Duodenal mucosa (tissue), 2 donors: ENCODE measurements around the gene GSTM2.
A peak's percentile ranks its signal among the peaks of the same experiment; 100 is the strongest.

Source experiments
- H3K27ac ChIP-seq: one replicate; pipeline ENCODE4 v1.7.0; 2013; ENCODE audit warnings: low read depth, low read length
- H3K27me3 ChIP-seq, 2 donors: one replicate each; pipeline ENCODE4 v1.7.0; 2013; ENCODE audit warnings: low read length in 2 of 2, control low read depth in 1 of 2; ENCODE audit not compliant: insufficient read depth in 2 of 2, control insufficient read depth in 1 of 2
- H3K36me3 ChIP-seq, 2 donors: one replicate each; pipeline ENCODE4 v1.7.0; 2013; ENCODE audit warnings: low read length in 2 of 2, control low read depth in 1 of 2; ENCODE audit not compliant: insufficient read depth in 2 of 2, control insufficient read depth in 1 of 2
- H3K4me1 ChIP-seq, 2 donors: one replicate each; pipeline ENCODE4 v1.7.0; 2013; ENCODE audit warnings: low read length in 2 of 2, control low read depth in 1 of 2; ENCODE audit not compliant: insufficient read depth in 2 of 2, control insufficient read depth in 1 of 2
- H3K4me3 ChIP-seq, 2 donors: one replicate each; pipeline ENCODE4 v1.7.0; 2013; ENCODE audit warnings: low read length in 2 of 2, low read depth in 1 of 2
- H3K9ac ChIP-seq, 2 donors: one replicate each; pipeline ENCODE4 v1.7.0; 2013; ENCODE audit warnings: low read length in 2 of 2, low read depth in 1 of 2
- H3K9me3 ChIP-seq, 2 donors: one replicate each; pipeline ENCODE4 v1.7.0; 2013; ENCODE audit warnings: low read length in 2 of 2, control low read depth in 1 of 2; ENCODE audit not compliant: control insufficient read depth in 1 of 2

Gene GSTM2

DNA sequence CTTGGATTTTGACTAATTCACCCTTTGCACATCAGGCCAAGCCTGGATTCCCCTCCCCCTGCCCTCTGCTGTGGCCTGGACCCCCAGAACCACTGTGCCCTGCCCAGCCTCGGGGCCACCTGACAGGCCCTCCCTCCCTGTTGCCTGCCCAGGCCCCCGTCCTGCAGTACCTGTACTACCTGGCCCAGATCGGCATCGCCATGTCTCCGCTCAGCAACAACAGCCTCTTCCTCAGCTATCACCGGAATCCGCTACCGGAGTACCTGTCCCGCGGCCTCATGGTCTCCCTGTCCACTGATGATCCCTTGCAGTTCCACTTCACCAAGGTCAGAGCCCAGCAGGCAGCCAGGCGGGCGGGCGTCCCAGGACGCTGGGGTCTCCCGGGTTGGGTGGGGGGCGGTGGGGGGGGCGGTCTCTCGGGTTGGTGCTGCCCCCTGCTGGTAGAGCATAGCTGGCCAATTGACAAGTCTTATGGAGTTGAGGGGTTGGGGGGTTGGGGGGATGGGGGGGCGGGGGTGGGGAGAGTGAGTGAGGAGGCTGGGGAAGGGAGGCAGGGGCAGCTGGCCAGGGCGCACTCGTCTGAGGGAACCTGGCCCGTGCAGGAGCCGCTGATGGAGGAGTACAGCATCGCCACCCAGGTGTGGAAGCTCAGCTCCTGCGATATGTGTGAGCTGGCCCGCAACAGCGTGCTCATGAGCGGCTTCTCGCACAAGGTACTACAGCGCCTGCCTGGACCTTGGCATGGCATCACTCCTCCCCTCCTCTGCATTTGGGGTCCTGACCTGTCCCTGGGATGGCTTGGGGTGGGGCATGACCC, 37.6 kb upstream of the GSTM2 start:
- H3K36me3 ChIP-seq = peaks cover 40 to 65% of the 10 kb centered on the region in 2 donors
- no peak overlapping the region for H3K9ac ChIP-seq
- H3K4me1 ChIP-seq = peaks cover 22 to 28% of the 10 kb centered on the region in 2 donors
- no peak overlapping the region for H3K4me3 ChIP-seq
- no peak overlapping the region for H3K27ac ChIP-seq
- no peaks in the 10 kb centered on the region for H3K9me3 ChIP-seq
- H3K27me3 ChIP-seq = no peaks in the 10 kb centered on the region

DNA sequence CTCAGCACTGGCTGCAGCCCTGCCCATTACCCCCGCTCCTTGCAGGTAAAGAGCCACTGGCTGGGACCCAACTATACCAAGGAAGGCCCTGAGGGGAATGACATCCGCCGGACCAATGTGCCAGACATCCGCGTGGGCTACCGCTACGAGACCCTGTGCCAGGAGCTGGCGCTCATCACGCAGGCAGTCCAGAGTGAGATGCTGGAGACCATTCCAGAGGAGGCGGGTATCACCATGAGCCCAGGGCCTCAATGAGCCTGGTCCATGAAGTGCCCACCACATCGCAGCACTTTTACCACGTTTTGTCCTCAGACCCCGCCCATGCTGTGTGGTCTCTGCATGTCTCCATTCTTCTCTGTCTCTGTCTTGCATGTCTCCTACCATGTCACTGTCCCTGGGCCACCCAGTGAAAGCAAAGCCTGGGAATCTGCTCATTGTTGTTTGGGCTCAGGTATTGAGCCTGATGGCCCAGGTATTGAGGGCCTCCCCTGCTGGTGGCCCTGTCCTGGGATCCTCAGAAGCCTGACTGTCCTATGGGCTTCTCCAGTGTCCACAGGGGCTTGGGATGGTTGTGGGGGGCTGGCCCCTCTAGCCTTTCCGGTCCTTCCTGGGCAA, 36.9 kb upstream of the GSTM2 start:
- Histone ChIP-seq H3K27me3 (no peaks in the 10 kb centered on the region), H3K9ac (no peak overlapping the region), H3K4me3 (no peak overlapping the region), H3K4me1 (peaks cover 28 to 35% of the 10 kb centered on the region in 2 donors), H3K9me3 (no peaks in the 10 kb centered on the region), H3K36me3 (peaks cover 40 to 58% of the 10 kb centered on the region in 2 donors), H3K27ac (no peak overlapping the region)

DNA sequence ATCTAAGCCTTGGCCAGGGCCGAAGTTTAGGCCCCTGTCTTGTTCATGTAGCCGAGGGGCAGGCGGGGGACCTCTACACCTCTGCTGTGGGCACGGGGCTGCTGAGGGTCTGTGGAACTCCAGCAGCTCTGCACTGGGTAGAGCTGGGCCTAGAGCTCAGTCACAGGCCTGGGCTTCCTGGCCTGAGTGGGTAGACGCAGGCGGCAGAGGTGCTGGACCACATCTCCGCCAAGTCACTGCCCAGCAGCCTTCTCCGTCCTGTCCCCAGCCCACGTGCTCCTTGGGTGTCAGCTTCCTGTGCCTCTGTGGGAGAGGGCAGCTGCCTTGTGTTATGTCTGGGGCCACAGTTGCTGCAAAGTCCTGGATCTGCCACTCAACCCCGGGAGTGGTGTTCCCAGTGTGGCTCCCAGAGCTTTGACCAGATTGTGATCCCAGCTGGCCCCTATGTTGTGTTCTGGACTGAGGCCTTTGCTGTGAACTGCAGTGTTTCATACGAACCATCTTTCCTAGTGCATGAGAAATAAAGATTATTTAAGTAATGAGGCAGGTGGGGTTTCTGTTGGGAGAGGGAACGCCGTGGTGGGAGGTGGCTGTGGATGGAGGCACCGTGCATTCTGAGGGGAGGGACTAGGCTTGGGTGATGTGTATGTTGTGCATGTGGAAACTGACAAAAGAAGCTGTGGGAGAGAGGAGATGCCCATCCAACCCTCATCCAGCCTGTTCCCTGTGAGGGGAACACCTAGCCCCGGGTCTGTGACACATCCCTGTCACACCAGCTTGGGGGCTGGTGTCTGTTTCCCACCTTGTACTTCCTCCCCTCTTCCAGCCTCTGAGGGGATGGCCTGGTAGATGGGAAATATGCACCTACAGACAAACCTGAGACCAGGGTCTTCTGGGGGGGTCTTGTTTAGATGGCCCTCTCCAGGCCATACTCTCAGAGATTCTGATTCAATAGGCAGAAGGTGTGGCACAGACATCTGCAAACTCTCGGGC, 36.0 kb upstream of the GSTM2 start:
- H3K9ac ChIP-seq = no peak overlapping the region
- H3K27ac ChIP-seq = no peak overlapping the region
- H3K4me3 ChIP-seq = peak overlapping the region in 1 of 2 donors; percentile 7
- H3K4me1 ChIP-seq = peaks cover 34 to 43% of the 10 kb centered on the region in 2 donors
- H3K9me3 ChIP-seq = no peaks in the 10 kb centered on the region
- peaks cover 37 to 50% of the 10 kb centered on the region in 2 donors for H3K36me3 ChIP-seq
- H3K27me3 ChIP-seq = no peaks in the 10 kb centered on the region

DNA sequence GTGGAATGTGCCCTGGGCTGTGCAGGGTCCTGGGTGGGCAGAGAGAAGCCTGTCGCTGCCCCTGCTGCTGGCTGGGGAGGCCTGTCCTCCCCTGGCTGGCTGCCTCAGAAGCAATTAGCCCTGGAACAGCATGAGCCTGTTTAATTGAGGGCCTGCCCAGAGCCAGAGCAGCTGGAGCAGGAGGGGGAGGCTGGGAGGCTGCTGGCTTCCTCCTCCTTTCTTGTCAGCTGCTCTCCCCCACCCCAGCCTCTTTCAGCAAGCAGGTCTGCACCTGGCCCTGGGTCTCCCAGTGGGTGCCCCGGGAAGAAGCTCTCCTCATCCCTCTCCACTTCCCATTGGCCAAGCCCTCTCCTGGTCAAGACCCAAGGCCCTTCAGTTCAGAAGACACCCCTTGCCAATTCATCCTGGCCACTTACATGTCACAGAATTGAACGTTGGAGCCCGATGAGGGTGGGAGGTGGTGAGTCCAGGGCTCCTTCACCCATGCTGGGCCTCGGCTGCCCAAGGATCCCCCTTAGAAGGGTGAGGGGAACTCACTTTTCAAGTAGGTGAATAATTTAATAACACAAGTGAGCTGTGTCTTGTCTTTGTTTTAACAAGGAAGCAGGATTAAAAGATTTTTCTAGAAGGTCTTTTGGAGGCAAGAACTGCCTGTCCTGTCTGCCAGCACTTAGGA, 35.0 kb upstream of the GSTM2 start:
- Histone ChIP-seq H3K4me3 (peak overlapping the region in 1 of 2 donors; percentile 7), H3K9ac (no peak overlapping the region), H3K4me1 (peaks cover 37 to 45% of the 10 kb centered on the region in 2 donors), H3K36me3 (peaks cover 28 to 40% of the 10 kb centered on the region in 2 donors), H3K27me3 (no peaks in the 10 kb centered on the region), H3K9me3 (no peaks in the 10 kb centered on the region), H3K27ac (no peak overlapping the region)

DNA sequence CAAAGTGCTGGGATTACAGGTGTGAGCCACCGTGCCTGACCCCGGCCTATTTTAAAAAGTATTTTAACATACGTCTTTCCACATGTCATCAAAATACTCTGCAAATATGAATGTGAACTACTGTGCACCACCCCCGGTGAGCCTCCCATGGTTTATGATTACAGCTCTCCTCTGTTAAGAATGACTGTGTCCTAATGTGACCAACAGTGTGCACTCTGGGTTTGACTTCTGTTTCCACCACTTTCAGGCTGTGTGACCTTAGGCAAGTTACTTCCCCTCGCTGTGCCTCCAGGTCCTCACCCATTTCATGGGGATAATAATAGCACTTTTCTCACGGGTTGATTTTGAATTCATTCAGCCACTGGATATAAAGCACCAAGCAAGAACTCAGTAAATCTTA, 33.6 kb upstream of the GSTM2 start:
- Histone ChIP-seq H3K36me3 (peaks cover 22 to 25% of the 10 kb centered on the region in 2 donors), H3K9ac (no peak overlapping the region), H3K4me3 (no peak overlapping the region), H3K27ac (no peak overlapping the region), H3K27me3 (no peaks in the 10 kb centered on the region), H3K4me1 (peaks cover 45 to 52% of the 10 kb centered on the region in 2 donors), H3K9me3 (no peaks in the 10 kb centered on the region)

DNA sequence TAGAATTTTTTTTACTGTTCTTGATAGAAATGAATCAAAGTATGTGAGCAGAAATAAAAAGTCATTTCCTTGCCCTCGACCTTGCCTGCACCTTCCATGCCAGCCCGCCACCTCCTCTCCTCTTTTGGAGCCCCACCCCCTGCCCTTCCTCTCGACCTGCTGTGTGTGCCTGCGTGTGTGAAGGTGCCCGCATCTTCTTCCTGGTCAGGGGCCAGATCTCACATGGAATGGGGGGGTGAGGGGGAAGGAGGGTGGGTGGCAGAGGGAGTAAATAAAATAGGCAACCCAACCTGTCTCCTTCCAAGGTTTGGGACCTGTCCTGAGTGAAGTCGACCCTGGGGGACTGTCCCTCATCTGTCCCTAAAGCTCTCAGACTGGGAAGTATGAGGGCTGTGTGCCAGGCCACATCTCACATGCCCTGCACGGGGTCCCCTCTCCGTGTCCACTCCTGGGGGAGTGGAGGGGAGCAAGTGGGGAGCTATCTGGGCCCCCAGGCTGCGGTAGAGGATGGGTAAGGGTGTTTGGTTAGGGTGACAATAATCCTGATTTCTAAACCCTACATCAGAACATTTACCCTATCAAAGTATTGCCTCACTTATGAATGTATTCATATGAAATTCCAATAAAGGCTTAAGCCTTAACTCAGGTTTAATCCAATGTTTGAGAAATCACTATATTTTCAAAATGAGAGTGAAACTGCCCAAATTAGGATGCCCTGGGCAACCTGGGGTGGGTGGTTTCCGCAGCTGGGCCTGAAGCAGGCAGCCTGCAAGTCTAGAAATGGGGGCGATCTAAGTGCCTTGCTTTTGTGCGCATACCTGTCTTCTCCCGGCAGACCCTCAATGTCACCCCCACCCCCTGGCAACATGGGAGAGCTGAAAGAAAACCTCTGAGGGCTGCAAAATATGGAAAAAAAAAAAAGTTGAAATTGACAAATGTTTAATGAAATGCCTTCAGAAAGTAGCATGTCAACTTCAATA, 32.8 kb upstream of the GSTM2 start:
- peaks cover 52 to 60% of the 10 kb centered on the region in 2 donors for H3K4me1 ChIP-seq
- no peaks in the 10 kb centered on the region for H3K9me3 ChIP-seq
- peaks cover 16 to 18% of the 10 kb centered on the region in 2 donors for H3K36me3 ChIP-seq
- no peaks in the 10 kb centered on the region for H3K27me3 ChIP-seq
- no peak overlapping the region for H3K27ac ChIP-seq
- no peak overlapping the region for H3K9ac ChIP-seq
- no peak overlapping the region for H3K4me3 ChIP-seq

DNA sequence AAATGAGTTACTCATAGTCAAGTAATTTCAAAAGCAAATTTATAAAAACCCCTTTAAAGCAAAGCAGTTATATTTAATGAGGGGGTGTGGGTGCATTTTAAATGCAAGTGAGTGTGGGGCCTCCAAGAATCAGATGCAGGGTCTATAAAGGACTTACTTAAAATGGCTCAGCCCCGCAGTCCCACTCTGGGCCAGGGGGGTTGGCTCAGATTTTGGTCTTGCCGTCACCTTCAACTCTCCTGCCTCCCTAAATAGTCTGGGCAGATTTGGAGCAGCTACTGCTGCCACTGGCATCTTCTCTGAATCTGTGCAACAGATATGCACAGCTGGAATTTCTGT, 32.0 kb upstream of the GSTM2 start:
- peaks cover 13% of the 10 kb centered on the region in 2 donors for H3K36me3 ChIP-seq
- H3K27me3 ChIP-seq = no peaks in the 10 kb centered on the region
- no peak overlapping the region for H3K4me3 ChIP-seq
- H3K27ac ChIP-seq = no peak overlapping the region
- H3K9me3 ChIP-seq = no peaks in the 10 kb centered on the region
- no peak overlapping the region for H3K9ac ChIP-seq
- peaks cover 60 to 67% of the 10 kb centered on the region in 2 donors for H3K4me1 ChIP-seq

DNA sequence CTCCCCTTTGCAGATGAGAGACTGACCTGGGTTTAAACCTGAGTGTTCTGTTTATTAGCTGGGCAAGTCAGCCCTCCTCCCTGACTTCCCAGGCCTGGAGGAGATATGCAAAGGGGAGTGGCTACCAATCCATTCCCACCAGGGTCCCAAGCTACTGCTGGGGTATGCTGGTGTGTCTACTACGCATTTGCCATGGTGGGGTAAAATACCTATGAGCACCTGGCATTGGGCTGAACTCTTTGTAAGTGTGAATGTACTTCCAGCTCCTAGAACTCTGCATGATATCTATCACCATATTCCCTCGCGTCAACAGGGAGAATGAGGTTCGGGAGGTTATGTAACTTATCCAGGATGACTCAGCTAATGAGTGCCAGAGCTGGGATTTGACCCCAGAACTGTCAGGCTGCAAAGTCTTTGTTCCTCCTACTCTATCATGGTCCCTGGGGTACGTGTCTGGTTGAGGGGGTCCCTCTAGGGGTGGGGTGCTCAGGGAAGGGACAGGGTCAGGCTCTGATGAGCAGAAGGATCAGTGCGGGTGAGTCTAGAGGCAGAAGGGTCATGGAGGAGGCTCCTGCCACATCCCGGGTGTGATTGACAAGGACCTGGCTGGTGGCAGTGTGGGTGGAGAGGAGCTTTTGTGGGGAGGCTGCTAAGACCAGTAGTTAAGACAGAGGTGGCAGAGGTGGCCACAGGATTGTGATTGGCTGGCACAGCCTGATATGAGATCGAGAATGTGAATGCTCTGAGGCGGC, 31.5 kb upstream of the GSTM2 start:
- peaks cover 7 to 8% of the 10 kb centered on the region in 2 donors for H3K36me3 ChIP-seq
- H3K9ac ChIP-seq = no peak overlapping the region
- no peaks in the 10 kb centered on the region for H3K9me3 ChIP-seq
- no peaks in the 10 kb centered on the region for H3K27me3 ChIP-seq
- no peak overlapping the region for H3K27ac ChIP-seq
- peaks cover 60 to 67% of the 10 kb centered on the region in 2 donors for H3K4me1 ChIP-seq
- H3K4me3 ChIP-seq = no peak overlapping the region
